H9 (cell line): ENCODE data around the gene MMAA. TPM values are rescaled to one million over a fixed set of nuclear protein-coding genes. Genes with fewer than 3 reads are reported as not detected.
A peak's percentile ranks its signal among the peaks of the same experiment; 100 is the strongest.

Experiments used
- DNase-seq: peaks from one replicate; pipeline ENCODE4 v3.0.0-alpha.2; 2017
- H2AFZ ChIP-seq: one replicate; pipeline ENCODE4 v1.6.1; 2013; ENCODE audit warnings: mild to moderate bottlenecking, low read length, control low read depth, moderate library complexity
- H2AK5ac ChIP-seq: 2 replicates; pipeline ENCODE4 v1.6.1; 2013; ENCODE audit warnings: low read length, control low read depth, mixed read lengths; ENCODE audit not compliant: insufficient read length
- H2BK120ac ChIP-seq: one replicate; pipeline ENCODE4 v1.6.1; 2013; ENCODE audit warnings: low read depth, mild to moderate bottlenecking, low read length, control low read depth, inconsistent platforms; ENCODE audit not compliant: poor library complexity, severe bottlenecking
- H2BK12ac ChIP-seq: 2 replicates; pipeline ENCODE4 v1.6.1; 2013; ENCODE audit warnings: low read length, control low read depth, mixed read lengths, low read depth; ENCODE audit not compliant: insufficient read length
- H2BK15ac ChIP-seq: 2 replicates; pipeline ENCODE4 v1.6.1; 2013; ENCODE audit warnings: low read depth, low read length, control low read depth
- H2BK20ac ChIP-seq: one replicate; pipeline ENCODE4 v1.6.1; 2013; ENCODE audit warnings: low read depth, mild to moderate bottlenecking, low read length, control low read depth, inconsistent platforms; ENCODE audit not compliant: poor library complexity, severe bottlenecking
- H2BK5ac ChIP-seq: 2 replicates; pipeline ENCODE4 v1.6.1; 2013; ENCODE audit warnings: low read length, control low read depth, mixed read lengths; ENCODE audit not compliant: insufficient read length
- H3K14ac ChIP-seq: 2 replicates; pipeline ENCODE4 v1.6.1; 2013; ENCODE audit warnings: low read length, control low read depth; ENCODE audit not compliant: insufficient read depth
- H3K18ac ChIP-seq: 2 replicates; pipeline ENCODE4 v1.6.1; 2013; ENCODE audit warnings: low read depth, mild to moderate bottlenecking, mixed read lengths, low read length, control low read depth; ENCODE audit not compliant: insufficient read length
- H3K23ac ChIP-seq: 2 replicates; pipeline ENCODE4 v1.6.1; 2013; ENCODE audit warnings: low read length, control low read depth, mixed read lengths, low read depth; ENCODE audit not compliant: insufficient read length
- H3K23me2 ChIP-seq: 2 replicates; pipeline ENCODE4 v1.6.1; 2013; ENCODE audit warnings: low read depth, mild to moderate bottlenecking, mixed read lengths, low read length, control low read depth; ENCODE audit not compliant: insufficient read length, poor library complexity, severe bottlenecking
- H3K27ac ChIP-seq: 2 replicates; pipeline ENCODE4 v1.5.1; 2013; ENCODE audit warnings: low read length, control low read depth, mixed read lengths, low read depth; ENCODE audit not compliant: insufficient read length
- H3K27me3 ChIP-seq: 2 replicates; pipeline ENCODE4 v1.6.1; 2013; ENCODE audit warnings: low read length, control low read depth, inconsistent platforms; ENCODE audit not compliant: insufficient read depth
- H3K4ac ChIP-seq: 2 replicates; pipeline ENCODE4 v1.6.1; 2013; ENCODE audit warnings: low read depth, mild to moderate bottlenecking, control low read depth, inconsistent platforms, low read length, moderate library complexity
- H3K4me1 ChIP-seq: 2 replicates; pipeline ENCODE4 v1.6.1; 2013; ENCODE audit warnings: low read length, control low read depth, inconsistent platforms; ENCODE audit not compliant: insufficient read depth
- H3K4me2 ChIP-seq: 2 replicates; pipeline ENCODE4 v1.6.1; 2013; ENCODE audit warnings: low read length, control low read depth, mixed read lengths; ENCODE audit not compliant: insufficient read length, insufficient read depth
- H3K56ac ChIP-seq: 2 replicates; pipeline ENCODE4 v1.6.1; 2013; ENCODE audit warnings: low read depth, mild to moderate bottlenecking, mixed read lengths, low read length, control low read depth; ENCODE audit not compliant: insufficient read length
- H3K79me1 ChIP-seq: 2 replicates; pipeline ENCODE4 v1.6.1; 2013; ENCODE audit warnings: low read depth, mild to moderate bottlenecking, moderate library complexity, low read length, control low read depth, inconsistent platforms; ENCODE audit not compliant: insufficient read depth, poor library complexity, severe bottlenecking
- H3K79me2 ChIP-seq: 2 replicates; pipeline ENCODE4 v1.6.1; 2013; ENCODE audit warnings: low read length, control low read depth, inconsistent platforms; ENCODE audit not compliant: insufficient read depth
- H3K9ac ChIP-seq: 2 replicates; pipeline ENCODE4 v1.6.1; 2013; ENCODE audit warnings: low read length, control low read depth, mixed read lengths; ENCODE audit not compliant: insufficient read length; ENCODE audit errors: extremely low read depth
- H3K9me3 ChIP-seq: one replicate; pipeline ENCODE4 v1.6.1; 2013; ENCODE audit warnings: low read depth, low read length, inconsistent platforms; ENCODE audit not compliant: control insufficient read depth
- H3T11ph ChIP-seq: one replicate; pipeline ENCODE4 v1.6.1; 2013; ENCODE audit warnings: mild to moderate bottlenecking, low read length, control low read depth, inconsistent platforms
- H4K20me1 ChIP-seq: one replicate; pipeline ENCODE4 v1.6.1; 2013; ENCODE audit not compliant: control insufficient read depth, insufficient read length, insufficient read depth
- H4K5ac ChIP-seq: 2 replicates; pipeline ENCODE4 v1.6.1; 2013; ENCODE audit warnings: low read depth, mild to moderate bottlenecking, mixed read lengths, low read length, control low read depth; ENCODE audit not compliant: insufficient read length
- H4K8ac ChIP-seq: replicated peaks from 2 replicates; pipeline ENCODE4 v1.6.1; 2013; ENCODE audit warnings: low read length, control low read depth, mixed read lengths, low read depth; ENCODE audit not compliant: insufficient read length
- H4K91ac ChIP-seq: 2 replicates; pipeline ENCODE4 v1.6.1; 2013; ENCODE audit warnings: low read depth, mild to moderate bottlenecking, moderate library complexity, mixed read lengths, low read length, control low read depth; ENCODE audit not compliant: insufficient read length
- H3K27ac Mint-ChIP-seq, 3 experiments: 2 replicates in 2 of 3; 3 replicates in 1 of 3; pipeline ENCODE4 v1.8.0; 2020 to 2021; ENCODE audit warnings: mixed read lengths in 3 of 3, mild to moderate bottlenecking in 1 of 3, moderate library complexity in 1 of 3
- H3K27me3 Mint-ChIP-seq: 2 replicates; pipeline ENCODE4 v1.8.0; 2021; ENCODE audit warnings: low read depth, mild to moderate bottlenecking, moderate library complexity, mixed read lengths
- H3K36me3 Mint-ChIP-seq, 3 experiments: 2 replicates in 2 of 3; 3 replicates in 1 of 3; pipeline ENCODE4 v1.8.0; 2020 to 2021; ENCODE audit warnings: low read depth in 3 of 3, mixed read lengths in 3 of 3; ENCODE audit not compliant: insufficient read depth in 1 of 3
- H3K4me1 Mint-ChIP-seq, 2 experiments: 2 replicates each; pipeline ENCODE4 v1.8.0; 2020; ENCODE audit warnings: mixed read lengths in 2 of 2
- H3K4me3 Mint-ChIP-seq, 2 experiments: 2 replicates in 1 of 2; 3 replicates in 1 of 2; pipeline ENCODE4 v1.8.0; 2020 to 2021; ENCODE audit warnings: mild to moderate bottlenecking in 2 of 2, mixed read lengths in 2 of 2, moderate library complexity in 1 of 2
- H3K9me3 Mint-ChIP-seq, 2 experiments: 2 replicates in 1 of 2; 3 replicates in 1 of 2; pipeline ENCODE4 v1.8.0; 2020; ENCODE audit warnings: mild to moderate bottlenecking in 2 of 2, mixed read lengths in 2 of 2, moderate library complexity in 1 of 2
- WGBS: extraction: QIAGEN DNeasy Blood & Tissue Kit; methylation state at CpG from one replicate; pipeline ENCODE4 v1.1.7; 2013; ENCODE audit warnings: missing lambda C conversion rate, low lambda C conversion rate, mixed read lengths; ENCODE audit not compliant: insufficient read length; ENCODE audit errors: extremely low coverage; 5-methylcytosine and 5-hydroxymethylcytosine counted together
- total RNA-seq: library from RNA; stranded (reverse); gene quantifications from 2 replicates; pipeline ENCODE4 v1.2.1, GENCODE V29; 2021
- TF ChIP-seq, protein P1 (sequence below): fragments of 200-600 bp; sonication (generic); conservative IDR thresholded peaks from 3 replicates; pipeline ENCODE4 v1.8.0; 2021; ENCODE audit warnings: antibody characterized with exemption, mild to moderate bottlenecking

The MMAA gene
- total RNA-seq, 1 experiment from 2014 or later: 3.0 TPM

DNA sequence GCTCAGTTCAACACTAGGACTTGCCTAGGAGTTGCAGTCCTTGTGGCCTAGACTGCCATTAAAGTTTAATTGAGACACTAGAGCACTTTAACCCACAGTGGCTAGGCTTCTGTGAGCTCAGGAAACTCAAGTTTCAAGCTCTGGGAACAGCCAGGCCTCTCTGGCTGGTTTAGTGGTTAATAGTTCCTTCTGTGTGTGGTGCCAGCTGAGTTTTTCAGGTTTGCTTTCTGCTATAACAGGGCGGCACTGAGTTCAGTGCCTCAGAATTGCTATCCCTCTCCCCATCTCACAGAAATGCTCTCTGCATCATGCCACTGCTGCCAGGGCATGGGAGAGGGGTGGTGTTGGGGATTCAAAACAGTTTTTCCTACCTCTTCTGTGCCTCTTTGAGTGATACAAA, 15.9 kb downstream of the MMAA start:
- H3K23ac ChIP-seq: no peak overlapping the region
- no peak overlapping the region for H2BK20ac ChIP-seq
- no peak overlapping the region for H3K4ac ChIP-seq
- no peaks in the 10 kb centered on the region; a peak in 1 of 5 replicates for H3K9me3 Mint-ChIP-seq
- no peak overlapping the region for H4K5ac ChIP-seq
- no peak overlapping the region for H2BK15ac ChIP-seq
- H3T11ph ChIP-seq: no peak overlapping the region
- no peaks in the 10 kb centered on the region for H3K79me1 ChIP-seq
- no peak overlapping the region for H2BK120ac ChIP-seq
- H3K27me3 ChIP-seq: no peaks in the 10 kb centered on the region
- H2BK12ac ChIP-seq: no peak overlapping the region
- H3K4me2 ChIP-seq: no peak overlapping the region
- H2AFZ ChIP-seq: no peak overlapping the region
- no peaks in the 10 kb centered on the region for H3K23me2 ChIP-seq
- no peaks in the 10 kb centered on the region for H3K79me2 ChIP-seq
- no peak overlapping the region for H4K8ac ChIP-seq
- H2BK5ac ChIP-seq: no peak overlapping the region
- no peak overlapping the region for H2AK5ac ChIP-seq
- H3K56ac ChIP-seq: no peak overlapping the region
- peaks cover 17 to 26% of the 10 kb centered on the region in 2 experiments; a peak in 3 of 4 replicates for H3K4me1 Mint-ChIP-seq
- TF ChIP-seq, protein P1, sequence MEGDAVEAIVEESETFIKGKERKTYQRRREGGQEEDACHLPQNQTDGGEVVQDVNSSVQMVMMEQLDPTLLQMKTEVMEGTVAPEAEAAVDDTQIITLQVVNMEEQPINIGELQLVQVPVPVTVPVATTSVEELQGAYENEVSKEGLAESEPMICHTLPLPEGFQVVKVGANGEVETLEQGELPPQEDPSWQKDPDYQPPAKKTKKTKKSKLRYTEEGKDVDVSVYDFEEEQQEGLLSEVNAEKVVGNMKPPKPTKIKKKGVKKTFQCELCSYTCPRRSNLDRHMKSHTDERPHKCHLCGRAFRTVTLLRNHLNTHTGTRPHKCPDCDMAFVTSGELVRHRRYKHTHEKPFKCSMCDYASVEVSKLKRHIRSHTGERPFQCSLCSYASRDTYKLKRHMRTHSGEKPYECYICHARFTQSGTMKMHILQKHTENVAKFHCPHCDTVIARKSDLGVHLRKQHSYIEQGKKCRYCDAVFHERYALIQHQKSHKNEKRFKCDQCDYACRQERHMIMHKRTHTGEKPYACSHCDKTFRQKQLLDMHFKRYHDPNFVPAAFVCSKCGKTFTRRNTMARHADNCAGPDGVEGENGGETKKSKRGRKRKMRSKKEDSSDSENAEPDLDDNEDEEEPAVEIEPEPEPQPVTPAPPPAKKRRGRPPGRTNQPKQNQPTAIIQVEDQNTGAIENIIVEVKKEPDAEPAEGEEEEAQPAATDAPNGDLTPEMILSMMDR: no peak
- no peak overlapping the region for H3K18ac ChIP-seq
- no peak for DNase-seq
- H3K14ac ChIP-seq: 0 out of 2 replicates have a peak overlapping the region, but pooled peaks have one; percentile 24
- WGBS: no CpG with 5 or more reads among the region's 1 CpG
- H3K27me3 Mint-ChIP-seq: no peaks in the 10 kb centered on the region
- H3K4me3 Mint-ChIP-seq: no peak overlapping the region
- no peak overlapping the region for H3K9ac ChIP-seq
- no peaks in the 10 kb centered on the region for H3K9me3 ChIP-seq
- no peak overlapping the region for H4K91ac ChIP-seq
- H4K20me1 ChIP-seq: no peaks in the 10 kb centered on the region
- no peaks in the 10 kb centered on the region; the same call in 1 of the 2 replicates for H3K4me1 ChIP-seq
- 0 out of 7 replicates have a peak overlapping the region, but pooled peaks of 1 of the 3 experiments have one; percentile 78 for H3K27ac Mint-ChIP-seq
- no peak overlapping the region for H3K27ac ChIP-seq
- peaks cover 3 to 4% (median 4%) of the 10 kb centered on the region in 3 experiments; a peak in 3 of 7 replicates for H3K36me3 Mint-ChIP-seq
